ENCODE data around the gene C6.

GRCh38 chr5:41102341-41102740, 111.0 kb downstream of the C6 start:
- TF ChIP-seq CTCF (IDR thresholded peaks at IDR 0.05) (no peak), POLR2A (IDR thresholded peaks at IDR 0.05) (no peak)

All from body of pancreas (tissue), 4 donors.